ENCODE results near the gene MASTL. TPM values are rescaled to one million over a fixed set of nuclear protein-coding genes. Genes with fewer than 3 reads are reported as not detected.
"Not testable (repeated sequence)": the region's sequence is repeated elsewhere in the genome, so short reads cannot be mapped to it uniquely, and the experiment has no call there.

MASTL gene
- 11.7 TPM for total RNA-seq

- peak; percentile 96 for DNase-seq
These were observed at the start of gene MASTL for GRCh38 chr10:27155066-27155754. MASTL (plus strand) TSS chr10:27155352; CDS start chr10:27155427, 75 bp downstream.

- no peak for DNase-seq
These were observed 47.0 kb upstream of the MASTL start for GRCh38 chr10:27108165-27108564.

GRCh38 chr10:27134371-27134770 is 20.8 kb upstream of the MASTL start:
- no peak for DNase-seq

- DNase-seq = no peak
These were observed 16.9 kb upstream of the MASTL start for GRCh38 chr10:27138277-27138676.

GRCh38 chr10:27143686-27144085 is 11.5 kb upstream of the MASTL start:
- no peak for DNase-seq

GRCh38 chr10:27145937-27146336 is 9.2 kb upstream of the MASTL start:
- no peak for DNase-seq

- DNase-seq = no peak
These were observed 7.5 kb upstream of the MASTL start for GRCh38 chr10:27147701-27148100.

GRCh38 chr10:27150261-27150660 is 4.9 kb upstream of the MASTL start:
- DNase-seq = no peak

GRCh38 chr10:27152687-27153086 is 2.5 kb upstream of the MASTL start:
- no peak for DNase-seq

GRCh38 chr10:27153329-27153728 is 1.8 kb upstream of the MASTL start:
- DNase-seq = no peak

GRCh38 chr10:27153845-27154193 is 1.3 kb upstream of the MASTL start:
- peak; percentile 57 for DNase-seq

- DNase-seq = not testable (repeated sequence)
These were observed 1.4 kb downstream of the MASTL start for GRCh38 chr10:27156566-27156965.

- DNase-seq = no peak
These were observed 2.0 kb downstream of the MASTL start for GRCh38 chr10:27157150-27157549.

GRCh38 chr10:27158421-27158820 is 3.3 kb downstream of the MASTL start:
- DNase-seq = no peak

GRCh38 chr10:27169849-27170248 is 14.7 kb downstream of the MASTL start:
- no peak for DNase-seq

- DNase-seq = no peak
These were observed 33.1 kb downstream of the MASTL start for GRCh38 chr10:27188259-27188658.

GRCh38 chr10:27188897-27189296 is 33.7 kb downstream of the MASTL start:
- no peak for DNase-seq

GRCh38 chr10:27190508-27190907 is 35.4 kb downstream of the MASTL start:
- no peak for DNase-seq

GRCh38 chr10:27192284-27192683 is 37.1 kb downstream of the MASTL start:
- no peak for DNase-seq

GRCh38 chr10:27197980-27198620 is 42.9 kb downstream of the MASTL start:
- DNase-seq = no peak

- DNase-seq = no peak
These were observed 48.7 kb downstream of the MASTL start for GRCh38 chr10:27203806-27204205.

- no peak for DNase-seq
These were observed 52.2 kb downstream of the MASTL start for GRCh38 chr10:27207350-27207749.

GRCh38 chr10:27223964-27224363 is 68.8 kb downstream of the MASTL start:
- no peak for DNase-seq

- DNase-seq = no peak
These were observed 69.9 kb downstream of the MASTL start for GRCh38 chr10:27225011-27225590.
